ENCODE data around the gene DCTN1.
"Not testable (repeated sequence)": the region's sequence is repeated elsewhere in the genome, so short reads cannot be mapped to it uniquely, and the experiment has no call there.

The DCTN1 gene

GRCh38 chr2:74368499-74368898, 11.6 kb downstream of the DCTN1 start:
- no peak for FAIRE-seq

GRCh38 chr2:74367789-74368188, 12.3 kb downstream of the DCTN1 start:
- FAIRE-seq: no peak

- FAIRE-seq: no peak
Measured at GRCh38 chr2:74366036-74366435, 14.1 kb downstream of the DCTN1 start.

GRCh38 chr2:74364533-74365505, 15.3 kb downstream of the DCTN1 start:
- FAIRE-seq: no peak

- no peak for FAIRE-seq
Measured at GRCh38 chr2:74361327-74361726, 18.8 kb downstream of the DCTN1 start.

GRCh38 chr2:74357627-74358026, 22.5 kb downstream of the DCTN1 start:
- no peak for FAIRE-seq

GRCh38 chr2:74349889-74350288, 30.2 kb downstream of the DCTN1 start:
- FAIRE-seq: no peak

- FAIRE-seq: no peak
Measured at GRCh38 chr2:74347742-74348141, 32.4 kb downstream of the DCTN1 start.

GRCh38 chr2:74347303-74347702, 32.8 kb downstream of the DCTN1 start:
- FAIRE-seq: no peak

GRCh38 chr2:74345272-74345943, 34.7 kb downstream of the DCTN1 start:
- FAIRE-seq: no peak

- no peak for FAIRE-seq
Measured at GRCh38 chr2:74343316-74343715, 36.8 kb downstream of the DCTN1 start, which contains the start of gene SLC4A5. Gene SLC4A5, minus strand, starts transcription at chr2:74343416. Its CDS starts 28,393 bp downstream, at chr2:74315023.

- FAIRE-seq: not testable (repeated sequence)
Measured at GRCh38 chr2:74336227-74336626, 43.9 kb downstream of the DCTN1 start.

GRCh38 chr2:74334931-74335333, 45.2 kb downstream of the DCTN1 start:
- peak; percentile 63 for FAIRE-seq

- no peak for FAIRE-seq
Measured at GRCh38 chr2:74333896-74334586, 46.1 kb downstream of the DCTN1 start.

GRCh38 chr2:74333175-74333574, 46.9 kb downstream of the DCTN1 start:
- FAIRE-seq: peak; percentile 86

GRCh38 chr2:74332550-74333174, 47.4 kb downstream of the DCTN1 start:
- FAIRE-seq: no peak

GRCh38 chr2:74328573-74328972, 51.5 kb downstream of the DCTN1 start:
- no peak for FAIRE-seq

- no peak for FAIRE-seq
Measured at GRCh38 chr2:74328074-74328473, 52.0 kb downstream of the DCTN1 start.

- FAIRE-seq: no peak
Measured at GRCh38 chr2:74327627-74328026, 52.5 kb downstream of the DCTN1 start.

- FAIRE-seq: no peak
Measured at GRCh38 chr2:74327199-74327598, 52.9 kb downstream of the DCTN1 start.

GRCh38 chr2:74325815-74326214, 54.3 kb downstream of the DCTN1 start:
- FAIRE-seq: no peak

- FAIRE-seq: no peak
Measured at GRCh38 chr2:74321737-74322136, 58.4 kb downstream of the DCTN1 start.

- no peak for FAIRE-seq
Measured at GRCh38 chr2:74317701-74318100, 62.4 kb downstream of the DCTN1 start.

All from G401.6 (cell line).